GM12878 (cell line): ENCODE data around the gene ALDH3A2. TPM values are rescaled to one million over a fixed set of nuclear protein-coding genes. Genes with fewer than 3 reads are reported as not detected.

Experiments used
- BACH1 ChIP-seq: fragments of 450-650 bp; IDR thresholded peaks from 2 replicates; pipeline ENCODE4 v1.6.1; 2017; ENCODE audit warnings: mild to moderate bottlenecking, borderline replicate concordance
- E2F4 ChIP-seq: IDR thresholded peaks from 2 replicates; pipeline ENCODE4 v1.6.1; 2012; ENCODE audit warnings: low read depth, low read length, improper control_type of control experiment
- FOS ChIP-seq: IDR thresholded peaks from 3 replicates; pipeline ENCODE4 v1.6.1; 2011; ENCODE audit warnings: borderline replicate concordance; ENCODE audit not compliant: insufficient read length; ENCODE audit errors: extremely low read depth
- IKZF1 ChIP-seq: fragments of 450-650 bp; conservative IDR thresholded peaks from 2 replicates; pipeline ENCODE4 v1.6.1; 2017; ENCODE audit warnings: antibody characterized with exemption, mild to moderate bottlenecking
- IKZF2 ChIP-seq, 2 experiments: fragments of 450-650 bp; IDR thresholded peaks; 2 replicates each; pipeline ENCODE4 v1.6.1; 2017; ENCODE audit warnings: mild to moderate bottlenecking in 2 of 2, moderate library complexity in 2 of 2
- MTA2 ChIP-seq: fragments of 450-650 bp; IDR thresholded peaks from 2 replicates; pipeline ENCODE4 v1.6.1; 2016; ENCODE audit warnings: low read depth, mild to moderate bottlenecking, moderate library complexity
- NR2C2 ChIP-seq: IDR thresholded peaks from 2 replicates; pipeline ENCODE4 v1.6.1; 2011; ENCODE audit warnings: borderline replicate concordance, low read depth; ENCODE audit not compliant: control insufficient read depth, insufficient read length
- POLR2AphosphoS2 ChIP-seq: IDR thresholded peaks from 2 replicates; pipeline ENCODE4 v1.6.1; 2011; ENCODE audit warnings: low read depth, mild to moderate bottlenecking, low read length, improper control_type of control experiment, moderate library complexity
- RBBP5 ChIP-seq: fragments of 200-600 bp; sonication (generic); conservative IDR thresholded peaks from 2 replicates; pipeline ENCODE4 v1.6.1; 2016
- RUNX3 ChIP-seq: IDR thresholded peaks from 2 replicates; pipeline ENCODE4 v1.6.1; 2012; ENCODE audit warnings: low read length, inconsistent platforms
- SMARCA5 ChIP-seq: fragments of 450-650 bp; IDR thresholded peaks from 2 replicates; pipeline ENCODE4 v1.6.1; 2017; ENCODE audit warnings: mild to moderate bottlenecking
- SPI1 ChIP-seq: IDR thresholded peaks from 2 replicates; pipeline ENCODE4 v1.6.1; 2011; ENCODE audit warnings: low read depth, mild to moderate bottlenecking, low read length, moderate library complexity, borderline replicate concordance; ENCODE audit not compliant: insufficient read depth
- USF2 ChIP-seq: IDR thresholded peaks from 2 replicates; pipeline ENCODE4 v1.6.1; 2011; ENCODE audit warnings: low read depth, low read length, improper control_type of control experiment, borderline replicate concordance
- ZNF24 ChIP-seq: fragments of 450-650 bp; IDR thresholded peaks from 2 replicates; pipeline ENCODE4 v1.6.1; 2017; ENCODE audit warnings: antibody characterized with exemption, mild to moderate bottlenecking
- polyA plus RNA-seq, 11 experiments: library from polyadenylated mRNA; depleted of rRNA in 4 of 11; unstranded in 6 of 11; stranded (reverse) in 5 of 11; fragments of >200 nt; fragmentation: Nextera tagmentation in 4 of 11; fragmentation: Illumina TruSeq in 1 of 11; extraction: Ambion mirVana in 4 of 11; extraction: Trizol in 1 of 11; gene quantifications; 1 replicate in 1 of 11; 2 replicates in 10 of 11; pipeline versions ENCODE4 v1.2.1 to v1.2.3, GENCODE V29; 2011 to 2016; ENCODE audit warnings: inconsistent platforms in 2 of 11, missing spikeins in 2 of 11, low read depth in 1 of 11
- total RNA-seq, 4 experiments: library from RNA; depleted of rRNA in 3 of 4; stranded (reverse); fragments of >200 nt in 3 of 4; fragmentation: Illumina TruSeq in 1 of 4; extraction: Trizol in 1 of 4; gene quantifications; 2 replicates each; pipeline versions ENCODE4 v1.2.1 to v1.2.3, GENCODE V29; 2013 to 2021
- TF ChIP-seq, protein P1 (sequence below): fragments of 450-650 bp; IDR thresholded peaks from 2 replicates; pipeline ENCODE4 v1.6.1; 2017; ENCODE audit warnings: mild to moderate bottlenecking, low read depth, inconsistent platforms; ENCODE audit not compliant: poor library complexity, severe bottlenecking
- TF ChIP-seq, protein P2 (sequence below): fragments of 450-650 bp; IDR thresholded peaks from 2 replicates; pipeline ENCODE4 v1.6.1; 2016; ENCODE audit warnings: mild to moderate bottlenecking
- TF ChIP-seq, protein P3 (sequence below): fragments of 450-650 bp; conservative IDR thresholded peaks from 2 replicates; pipeline ENCODE4 v1.6.1; 2017; ENCODE audit warnings: mild to moderate bottlenecking, moderate library complexity
- TF ChIP-seq, protein P4 (sequence below): fragments of 450-650 bp; formaldehyde crosslinking; IDR thresholded peaks from 2 replicates; pipeline ENCODE4 v1.5.0; 2022; ENCODE audit warnings: mild to moderate bottlenecking, missing genetic modification characterization

Gene ALDH3A2
- total and polyA plus RNA-seq, 10 of the 15 experiments (the other 5 are each of a cell fraction or from before 2014, with no cell fraction given), result 5.0 to 37.0 (median 26.1) TPM

GRCh38 chr17:19648475-19649273, at the start of gene ALDH3A2 (continued):
- TF ChIP-seq, protein P1, sequence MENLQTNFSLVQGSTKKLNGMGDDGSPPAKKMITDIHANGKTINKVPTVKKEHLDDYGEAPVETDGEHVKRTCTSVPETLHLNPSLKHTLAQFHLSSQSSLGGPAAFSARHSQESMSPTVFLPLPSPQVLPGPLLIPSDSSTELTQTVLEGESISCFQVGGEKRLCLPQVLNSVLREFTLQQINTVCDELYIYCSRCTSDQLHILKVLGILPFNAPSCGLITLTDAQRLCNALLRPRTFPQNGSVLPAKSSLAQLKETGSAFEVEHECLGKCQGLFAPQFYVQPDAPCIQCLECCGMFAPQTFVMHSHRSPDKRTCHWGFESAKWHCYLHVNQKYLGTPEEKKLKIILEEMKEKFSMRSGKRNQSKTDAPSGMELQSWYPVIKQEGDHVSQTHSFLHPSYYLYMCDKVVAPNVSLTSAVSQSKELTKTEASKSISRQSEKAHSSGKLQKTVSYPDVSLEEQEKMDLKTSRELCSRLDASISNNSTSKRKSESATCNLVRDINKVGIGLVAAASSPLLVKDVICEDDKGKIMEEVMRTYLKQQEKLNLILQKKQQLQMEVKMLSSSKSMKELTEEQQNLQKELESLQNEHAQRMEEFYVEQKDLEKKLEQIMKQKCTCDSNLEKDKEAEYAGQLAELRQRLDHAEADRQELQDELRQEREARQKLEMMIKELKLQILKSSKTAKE, result no peak
- TF ChIP-seq, protein P2, sequence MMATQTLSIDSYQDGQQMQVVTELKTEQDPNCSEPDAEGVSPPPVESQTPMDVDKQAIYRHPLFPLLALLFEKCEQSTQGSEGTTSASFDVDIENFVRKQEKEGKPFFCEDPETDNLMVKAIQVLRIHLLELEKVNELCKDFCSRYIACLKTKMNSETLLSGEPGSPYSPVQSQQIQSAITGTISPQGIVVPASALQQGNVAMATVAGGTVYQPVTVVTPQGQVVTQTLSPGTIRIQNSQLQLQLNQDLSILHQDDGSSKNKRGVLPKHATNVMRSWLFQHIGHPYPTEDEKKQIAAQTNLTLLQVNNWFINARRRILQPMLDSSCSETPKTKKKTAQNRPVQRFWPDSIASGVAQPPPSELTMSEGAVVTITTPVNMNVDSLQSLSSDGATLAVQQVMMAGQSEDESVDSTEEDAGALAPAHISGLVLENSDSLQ, result peak; percentile 75
- peak; percentile 80 for TF ChIP-seq RUNX3
- TF ChIP-seq E2F4, result no peak
- TF ChIP-seq, protein P3, sequence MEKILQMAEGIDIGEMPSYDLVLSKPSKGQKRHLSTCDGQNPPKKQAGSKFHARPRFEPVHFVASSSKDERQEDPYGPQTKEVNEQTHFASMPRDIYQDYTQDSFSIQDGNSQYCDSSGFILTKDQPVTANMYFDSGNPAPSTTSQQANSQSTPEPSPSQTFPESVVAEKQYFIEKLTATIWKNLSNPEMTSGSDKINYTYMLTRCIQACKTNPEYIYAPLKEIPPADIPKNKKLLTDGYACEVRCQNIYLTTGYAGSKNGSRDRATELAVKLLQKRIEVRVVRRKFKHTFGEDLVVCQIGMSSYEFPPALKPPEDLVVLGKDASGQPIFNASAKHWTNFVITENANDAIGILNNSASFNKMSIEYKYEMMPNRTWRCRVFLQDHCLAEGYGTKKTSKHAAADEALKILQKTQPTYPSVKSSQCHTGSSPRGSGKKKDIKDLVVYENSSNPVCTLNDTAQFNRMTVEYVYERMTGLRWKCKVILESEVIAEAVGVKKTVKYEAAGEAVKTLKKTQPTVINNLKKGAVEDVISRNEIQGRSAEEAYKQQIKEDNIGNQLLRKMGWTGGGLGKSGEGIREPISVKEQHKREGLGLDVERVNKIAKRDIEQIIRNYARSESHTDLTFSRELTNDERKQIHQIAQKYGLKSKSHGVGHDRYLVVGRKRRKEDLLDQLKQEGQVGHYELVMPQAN, result peak; percentile 48; the same call in 1 of the 2 replicates
- peak; percentile 92 for TF ChIP-seq USF2
- TF ChIP-seq BACH1, result peak; percentile 45; the same call in 1 of the 2 replicates
- no peak for TF ChIP-seq NR2C2
- TF ChIP-seq SPI1, result 0 out of 2 replicates have a peak, but pooled peaks have one; percentile 1
- TF ChIP-seq, protein P4, sequence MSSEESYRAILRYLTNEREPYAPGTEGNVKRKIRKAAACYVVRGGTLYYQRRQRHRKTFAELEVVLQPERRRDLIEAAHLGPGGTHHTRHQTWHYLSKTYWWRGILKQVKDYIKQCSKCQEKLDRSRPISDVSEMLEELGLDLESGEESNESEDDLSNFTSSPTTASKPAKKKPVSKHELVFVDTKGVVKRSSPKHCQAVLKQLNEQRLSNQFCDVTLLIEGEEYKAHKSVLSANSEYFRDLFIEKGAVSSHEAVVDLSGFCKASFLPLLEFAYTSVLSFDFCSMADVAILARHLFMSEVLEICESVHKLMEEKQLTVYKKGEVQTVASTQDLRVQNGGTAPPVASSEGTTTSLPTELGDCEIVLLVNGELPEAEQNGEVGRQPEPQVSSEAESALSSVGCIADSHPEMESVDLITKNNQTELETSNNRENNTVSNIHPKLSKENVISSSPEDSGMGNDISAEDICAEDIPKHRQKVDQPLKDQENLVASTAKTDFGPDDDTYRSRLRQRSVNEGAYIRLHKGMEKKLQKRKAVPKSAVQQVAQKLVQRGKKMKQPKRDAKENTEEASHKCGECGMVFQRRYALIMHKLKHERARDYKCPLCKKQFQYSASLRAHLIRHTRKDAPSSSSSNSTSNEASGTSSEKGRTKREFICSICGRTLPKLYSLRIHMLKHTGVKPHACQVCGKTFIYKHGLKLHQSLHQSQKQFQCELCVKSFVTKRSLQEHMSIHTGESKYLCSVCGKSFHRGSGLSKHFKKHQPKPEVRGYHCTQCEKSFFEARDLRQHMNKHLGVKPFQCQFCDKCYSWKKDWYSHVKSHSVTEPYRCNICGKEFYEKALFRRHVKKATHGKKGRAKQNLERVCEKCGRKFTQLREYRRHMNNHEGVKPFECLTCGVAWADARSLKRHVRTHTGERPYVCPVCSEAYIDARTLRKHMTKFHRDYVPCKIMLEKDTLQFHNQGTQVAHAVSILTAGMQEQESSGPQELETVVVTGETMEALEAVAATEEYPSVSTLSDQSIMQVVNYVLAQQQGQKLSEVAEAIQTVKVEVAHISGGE, result peak; percentile 27; the same call in 1 of the 2 replicates
- no peak for TF ChIP-seq POLR2AphosphoS2
- peak in 1 of 2 experiments; percentile 57; a peak in 3 of 4 replicates for TF ChIP-seq IKZF2 (IDR thresholded peaks at IDR 0.05)
- TF ChIP-seq IKZF1, result peak; percentile 74
- TF ChIP-seq FOS, result peak; percentile 30
- peak; percentile 37; the same call in 1 of the 2 replicates for TF ChIP-seq SMARCA5
- no peak for TF ChIP-seq MTA2
- TF ChIP-seq RBBP5, result no peak
- TF ChIP-seq ZNF24, result no peak
